Endothelial cell of umbilical vein (primary cell): Measurements from ENCODE around the gene RNU6-8. TPM values are rescaled to one million over a fixed set of nuclear protein-coding genes. Genes with fewer than 3 reads are reported as not detected.

Experiments
- BruUV-seq: library from RNA; stranded (reverse); fragments of 400-500 nt; replicated peaks from 2 replicates; lab custom pipeline; 2021; lab: Mats Ljungman, UMichigan
- CTCF ChIA-PET: fragments of 300-600, 350-600 bp; sonication (Branson Sonifier 250); formaldehyde crosslinking; loops from one replicate; lab custom pipeline; 2021; ENCODE audit warnings: antibody characterized with exemption, inconsistent platforms; lab: Charles Lee
- POLR2A ChIA-PET: fragments of 300-600, 350-600 bp; sonication (Branson Sonifier 250); formaldehyde crosslinking; loops from one replicate; lab custom pipeline; 2021; ENCODE audit warnings: antibody characterized with exemption, inconsistent platforms; lab: Charles Lee
- DNase-seq: peaks from one replicate; pipeline ENCODE4 v3.0.0-alpha.2; 2011; ENCODE audit warnings: low read depth, low spot score
- FAIRE-seq: peaks from 2 replicates; lab custom pipeline; 2011; peaks lifted over from hg19 to GRCh38; lab: Jason Lieb, UNC
- H2AFZ ChIP-seq: 2 replicates; pipeline ENCODE4 v1.6.0; 2012; ENCODE audit warnings: low read depth, low read length, control low read depth, inconsistent platforms
- H3K27ac ChIP-seq: 2 replicates; pipeline ENCODE4 v1.5.1; 2011; ENCODE audit warnings: low read depth, mild to moderate bottlenecking, control low read depth, low read length, moderate library complexity; ENCODE audit not compliant: insufficient read depth
- H3K27me3 ChIP-seq, 2 experiments: 2 replicates each; pipeline versions ENCODE4 v1.6.0 to v1.6.1; 2011; ENCODE audit warnings: low read length in 2 of 2, mixed read lengths in 1 of 2; ENCODE audit not compliant: control insufficient read depth in 2 of 2, insufficient read depth in 2 of 2
- H3K36me3 ChIP-seq, 2 experiments: 2 replicates in 1 of 2; 3 replicates in 1 of 2; pipeline ENCODE4 v1.5.1; 2011; ENCODE audit warnings: low read length in 2 of 2, mild to moderate bottlenecking in 1 of 2, moderate library complexity in 1 of 2; ENCODE audit not compliant: control insufficient read depth in 2 of 2, insufficient read depth in 2 of 2; ENCODE audit errors: extremely low read depth in 1 of 2
- H3K4me1 ChIP-seq: 3 replicates; pipeline ENCODE4 v1.5.1; 2011; ENCODE audit warnings: mild to moderate bottlenecking, low read length; ENCODE audit not compliant: control insufficient read depth, insufficient read depth; ENCODE audit errors: extremely low read depth
- H3K4me2 ChIP-seq: 2 replicates; pipeline ENCODE4 v1.6.1; 2011; ENCODE audit warnings: low read length, control low read depth, mixed read lengths; ENCODE audit not compliant: insufficient read depth
- H3K4me3 ChIP-seq, 3 experiments: fragments of 200-600 bp in 1 of 3; sonication (generic), shearing (Covaris generic) in 1 of 3; replicated peaks in 1 of 3; 2 replicates each; pipeline ENCODE4 v1.5.1; 2011 to 2016; ENCODE audit warnings: control low read depth in 3 of 3, low read length in 3 of 3, mild to moderate bottlenecking in 2 of 3, inconsistent platforms in 1 of 3, low read depth in 1 of 3, moderate library complexity in 1 of 3; ENCODE audit not compliant: insufficient read depth in 1 of 3
- H3K79me2 ChIP-seq: 2 replicates; pipeline ENCODE4 v1.6.0; 2012; ENCODE audit warnings: low read length, inconsistent platforms; ENCODE audit not compliant: control insufficient read depth, insufficient read depth
- H3K9ac ChIP-seq: replicated peaks from 2 replicates; pipeline ENCODE3; 2011; ENCODE audit warnings: low read length, control low read depth; ENCODE audit not compliant: insufficient read depth; ENCODE audit errors: extremely low read depth
- H3K9me1 ChIP-seq: replicated peaks from 3 replicates; pipeline ENCODE4 v1.6.0; 2011; ENCODE audit warnings: mild to moderate bottlenecking, low read length; ENCODE audit not compliant: control insufficient read depth, insufficient read depth; ENCODE audit errors: extremely low read depth
- H3K9me3 ChIP-seq: replicated peaks from 2 replicates; pipeline ENCODE4 v1.5.1; 2012; ENCODE audit warnings: low read length, inconsistent platforms; ENCODE audit not compliant: control insufficient read depth, insufficient read depth
- H4K20me1 ChIP-seq: replicated peaks from 2 replicates; pipeline ENCODE3; 2011; ENCODE audit warnings: mild to moderate bottlenecking, low read length; ENCODE audit not compliant: control insufficient read depth, insufficient read depth; ENCODE audit errors: extremely low read depth
- CTCF ChIP-seq, 2 donors: IDR thresholded peaks; 1 replicate in 1 of 2; 2 replicates in 1 of 2; pipeline ENCODE4 v1.5.1; 2011; ENCODE audit warnings: low read length in 2 of 2, mild to moderate bottlenecking in 2 of 2, moderate library complexity in 2 of 2, control low read depth in 1 of 2, inconsistent platforms in 1 of 2, low read depth in 1 of 2; ENCODE audit not compliant: insufficient read depth in 1 of 2; ENCODE audit errors: extremely low read depth in 1 of 2
- EZH2 ChIP-seq: IDR thresholded peaks from 2 replicates; pipeline ENCODE4 v1.6.1; 2012; ENCODE audit warnings: borderline replicate concordance, low read depth, mild to moderate bottlenecking, moderate library complexity, low read length, inconsistent platforms; ENCODE audit not compliant: severe bottlenecking
- FOS ChIP-seq: IDR thresholded peaks from 2 replicates; pipeline ENCODE4 v1.6.1; 2011; ENCODE audit warnings: mild to moderate bottlenecking, low read length, moderate library complexity, borderline replicate concordance; ENCODE audit not compliant: insufficient read depth
- GATA2 ChIP-seq: IDR thresholded peaks from 2 replicates; pipeline ENCODE4 v1.7.0; 2011; ENCODE audit warnings: low read depth, mild to moderate bottlenecking, moderate library complexity, mixed read lengths, low read length; ENCODE audit not compliant: insufficient read length, insufficient read depth
- JUN ChIP-seq: IDR thresholded peaks from 2 replicates; pipeline ENCODE4 v1.6.1; 2011; ENCODE audit warnings: borderline replicate concordance, low read depth; ENCODE audit not compliant: insufficient read length, insufficient read depth
- MYC ChIP-seq: IDR thresholded peaks from one replicate; pipeline ENCODE4 v1.6.1; 2011; ENCODE audit warnings: mild to moderate bottlenecking, low read depth, low read length
- POLR2A ChIP-seq: IDR thresholded peaks from 2 replicates; pipeline ENCODE4 v1.6.1; 2012; ENCODE audit warnings: low read depth, mild to moderate bottlenecking, control low read depth, low read length
- POLR2AphosphoS5 ChIP-seq: IDR thresholded peaks from 2 replicates; pipeline ENCODE4 v1.6.1; 2012; ENCODE audit warnings: low read depth, mild to moderate bottlenecking, control low read depth, low read length, moderate library complexity; ENCODE audit not compliant: insufficient read depth
- dilution Hi-C: fragments of 300-500 bp; cut with MboI; formaldehyde crosslinking; loops from one replicate; pipeline ENCODE4 v1.15.0; 2019; ENCODE audit warnings: low sequenced_read_pairs; ENCODE audit not compliant: extremely low pct_ligation_motif_present
- intact Hi-C: fragments of 100-400 bp; cut with micrococcal nuclease; formaldehyde crosslinking; loops from one replicate; pipeline ENCODE4 v1.10.0; 2022
- polyA plus RNA-seq, 4 experiments: library from polyadenylated mRNA; depleted of rRNA in 3 of 4; stranded (reverse) in 3 of 4; unstranded in 1 of 4; fragments of >200 nt; gene quantifications; 2 replicates each; pipeline versions ENCODE4 v1.2.1 to v1.2.3, GENCODE V29; 2011 to 2012; ENCODE audit warnings: missing spikeins in 1 of 4
- total RNA-seq: library from RNA; stranded (reverse); gene quantifications from 2 replicates; pipeline ENCODE4 v1.2.3, GENCODE V29; 2021
- TF ChIP-seq, protein P1 (sequence below): IDR thresholded peaks from 2 replicates; pipeline ENCODE4 v1.6.1; 2011; ENCODE audit not compliant: insufficient read depth, insufficient read length

The RNU6-8 gene
- total and polyA plus RNA-seq, 2 donors (not counting 3 experiments of a cell fraction or from before 2014, with no cell fraction given) = not detected

- CTCF ChIA-PET = interaction anchor here (1.0 to 1.9 kb wide), 3 partner anchors 52 to 690 kb away, joined by 3 to 4 read pairs (median 4); no protein-coding TSS in a partner anchor
- Histone ChIP-seq H3K4me1 (peaks cover 16% of the 10 kb centered on the region), H3K27me3 (peaks cover 0 to 2% of the 10 kb centered on the region in 2 experiments), H3K27ac (no peak overlapping the region), H3K4me2 (peak overlapping the region; percentile 99), H4K20me1 (no peaks in the 10 kb centered on the region), H3K79me2 (no peaks in the 10 kb centered on the region), H3K9ac (no peak overlapping the region), H2AFZ (peak overlapping the region; percentile 43), H3K4me3 (peak overlapping the region; percentile 23 to 92 (median 55)), H3K9me1 (no peaks in the 10 kb centered on the region), H3K36me3 (no peaks in the 10 kb centered on the region), H3K9me3 (no peaks in the 10 kb centered on the region)
- BruUV-seq = no TSS peak
- no peak for TF ChIP-seq FOS
- TF ChIP-seq JUN = no peak
- TF ChIP-seq MYC = no peak
- no peak for TF ChIP-seq POLR2AphosphoS5
- TF ChIP-seq, protein P1, sequence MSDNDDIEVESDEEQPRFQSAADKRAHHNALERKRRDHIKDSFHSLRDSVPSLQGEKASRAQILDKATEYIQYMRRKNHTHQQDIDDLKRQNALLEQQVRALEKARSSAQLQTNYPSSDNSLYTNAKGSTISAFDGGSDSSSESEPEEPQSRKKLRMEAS = no peak
- TF ChIP-seq POLR2A = no peak
- no peak for TF ChIP-seq EZH2
- TF ChIP-seq GATA2 = no peak
- no peak for TF ChIP-seq CTCF (IDR thresholded peaks at IDR 0.05; ENCODE audit: extremely low read depth in 1 of 2, insufficient read depth in 1 of 2, low read depth in 1 of 2, low read length in 2 of 2)
- FAIRE-seq (no peak), DNase-seq (no peak)
- intact Hi-C loops = loop anchor here (1.0 to 5.0 kb wide), 4 partner anchors 52 to 743 kb away; partner anchors contain the start of gene DTD2
- dilution Hi-C loops = no loop called here
- POLR2A ChIA-PET = no interaction called here
Observed at GRCh38 chr14:32200368-32201192, 2.5 kb downstream of the RNU6-8 start.
